ENCODE data around the gene DNAJC5.
A peak's percentile ranks its signal among the peaks of the same experiment; 100 is the strongest.

Gene DNAJC5

DNA sequence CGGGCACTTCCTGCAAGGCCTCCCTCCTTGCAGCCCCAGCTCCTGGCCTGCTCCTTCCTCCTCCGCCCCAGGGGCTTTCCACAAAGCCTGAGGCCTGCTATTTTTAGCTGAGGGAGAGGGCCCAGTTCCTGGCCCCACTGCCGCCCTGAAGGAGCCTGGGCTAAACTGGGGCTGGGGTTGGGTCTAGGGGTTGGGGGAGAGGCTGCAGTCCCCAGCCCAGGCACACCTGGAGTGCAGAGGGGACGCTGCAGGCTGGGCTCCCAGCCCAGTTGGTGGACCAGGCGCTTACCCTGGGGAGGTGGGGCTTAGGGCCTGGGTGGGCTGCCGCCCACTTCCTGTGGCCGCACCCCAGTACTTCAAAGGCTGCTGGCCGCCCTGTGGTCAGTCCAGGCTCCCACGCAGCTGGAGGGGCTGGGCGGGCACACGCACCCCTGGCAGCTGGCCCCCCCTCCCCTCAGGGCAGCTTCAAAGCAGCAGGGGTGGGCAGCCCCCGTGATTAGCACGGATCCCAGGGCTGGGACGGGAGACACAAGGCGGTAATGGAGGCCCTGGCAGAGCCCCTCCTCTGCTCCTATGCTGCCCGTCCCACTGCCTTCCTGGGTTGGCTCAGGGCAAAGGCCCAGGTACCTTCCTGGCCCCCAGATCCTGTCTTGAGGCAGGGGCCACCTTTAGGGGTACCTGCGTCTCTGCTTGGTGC lies 40.7 kb upstream of the DNAJC5 start:
- Histone ChIP-seq H3K27ac (ENCODE audit: insufficient read depth, low read depth, low read length, poor library complexity, severe bottlenecking) (no peak overlapping the region), H3K4me1 (ENCODE audit: control insufficient read depth, insufficient read depth, low read length) (peaks cover 37% of the 10 kb centered on the region), H3K9me3 (ENCODE audit: control insufficient read depth, low read length) (no peaks in the 10 kb centered on the region), H3K27me3 (ENCODE audit: control insufficient read depth, insufficient read depth, low read length, poor library complexity, severe bottlenecking) (no peaks in the 10 kb centered on the region), H3K4me3 (ENCODE audit: insufficient read depth, low read depth, low read length) (no peak overlapping the region), H3K36me3 (ENCODE audit: control insufficient read depth, insufficient read depth, low read length) (no peaks in the 10 kb centered on the region)
- WGBS, 2 experiments = 64 to 69% methylated on average over 17 of the region's 17 CpGs

DNA sequence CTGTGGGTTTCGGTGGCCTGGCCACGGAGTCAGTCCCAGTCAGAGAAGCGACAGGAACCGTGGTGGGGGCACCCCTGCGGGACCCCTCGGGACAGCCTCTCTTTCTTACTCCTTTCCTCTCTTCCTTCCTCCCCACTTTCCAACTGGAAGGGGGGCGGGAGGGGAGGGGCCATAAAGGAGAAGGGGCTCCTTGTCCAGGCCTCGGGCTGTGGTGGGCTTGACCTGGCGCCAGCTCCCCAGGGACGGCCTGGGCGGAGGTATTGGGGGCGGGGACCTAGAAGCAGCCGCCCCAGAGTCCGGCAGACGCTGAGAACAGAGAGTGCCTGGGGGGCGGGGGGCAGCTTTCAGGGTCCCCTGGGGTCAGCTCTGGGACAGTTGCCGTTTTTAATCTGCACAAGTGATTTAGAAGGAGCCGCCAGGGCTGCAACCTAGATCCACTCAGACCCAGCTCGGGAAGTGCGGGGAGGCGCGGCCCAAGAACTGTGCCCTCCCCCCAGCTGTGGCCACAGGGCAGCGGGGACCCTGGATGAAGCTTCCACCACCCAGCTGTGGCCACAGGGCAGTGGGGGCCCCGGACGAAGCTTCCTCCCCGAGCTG lies 40.1 kb upstream of the DNAJC5 start:
- peaks cover 40% of the 10 kb centered on the region for H3K4me1 ChIP-seq (ENCODE audit: control insufficient read depth, insufficient read depth, low read length)
- H3K27me3 ChIP-seq (ENCODE audit: control insufficient read depth, insufficient read depth, low read length, poor library complexity, severe bottlenecking) = no peaks in the 10 kb centered on the region
- no peaks in the 10 kb centered on the region for H3K36me3 ChIP-seq (ENCODE audit: control insufficient read depth, insufficient read depth, low read length)
- no peak overlapping the region for H3K27ac ChIP-seq (ENCODE audit: insufficient read depth, low read depth, low read length, poor library complexity, severe bottlenecking)
- WGBS, 2 experiments = 35 to 37% methylated on average over 25 to 26 of the region's 26 CpGs
- no peak overlapping the region for H3K4me3 ChIP-seq (ENCODE audit: insufficient read depth, low read depth, low read length)
- no peaks in the 10 kb centered on the region for H3K9me3 ChIP-seq (ENCODE audit: control insufficient read depth, low read length)

DNA sequence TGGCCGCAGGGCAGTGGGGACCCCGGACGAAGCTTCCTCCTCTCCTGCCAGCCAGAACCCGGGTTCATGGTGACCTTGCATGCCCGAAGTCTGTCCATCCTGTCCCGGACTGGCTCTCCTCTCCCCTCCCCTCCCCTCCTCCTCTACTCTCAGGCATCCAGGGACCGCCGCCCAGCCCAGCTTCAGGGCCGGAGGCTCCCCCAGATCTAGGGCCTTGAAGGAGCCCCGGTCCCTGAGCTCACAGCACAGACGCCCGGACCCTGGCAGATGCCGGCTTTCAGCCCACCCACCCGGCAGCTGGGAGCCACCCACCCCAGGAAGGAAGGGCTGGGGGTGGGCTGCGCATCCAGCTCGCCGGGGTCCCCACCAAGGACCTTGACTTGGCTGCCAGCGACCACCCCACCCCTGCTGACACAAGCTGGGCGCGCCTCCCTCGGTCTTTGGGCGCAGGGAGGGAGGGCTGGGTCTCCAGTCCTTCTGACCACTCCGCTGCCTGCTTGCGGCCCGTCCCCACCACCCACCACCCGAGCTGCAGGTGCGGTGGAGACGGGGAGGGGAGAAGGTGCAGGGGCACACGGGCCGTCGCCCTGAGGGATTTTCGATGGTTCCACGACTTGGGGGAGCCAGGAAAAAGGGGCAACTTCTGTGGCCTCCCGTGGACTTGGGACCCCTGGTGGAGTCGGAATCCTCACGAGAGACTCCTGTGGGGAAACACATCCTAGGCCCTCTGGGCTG lies 39.4 kb upstream of the DNAJC5 start:
- 57 to 59% methylated on average over 36 of the region's 36 CpGs for WGBS, 2 experiments
- Histone ChIP-seq H3K27ac (ENCODE audit: insufficient read depth, low read depth, low read length, poor library complexity, severe bottlenecking) (no peak overlapping the region), H3K4me1 (ENCODE audit: control insufficient read depth, insufficient read depth, low read length) (peaks cover 40% of the 10 kb centered on the region)

GRCh38 chr20:63856098-63856511 lies 38.8 kb upstream of the DNAJC5 start:
- H3K9me3 ChIP-seq (ENCODE audit: control insufficient read depth, low read length) = no peaks in the 10 kb centered on the region
- no peaks in the 10 kb centered on the region for H3K27me3 ChIP-seq (ENCODE audit: control insufficient read depth, insufficient read depth, low read length, poor library complexity, severe bottlenecking)
- H3K27ac ChIP-seq (ENCODE audit: insufficient read depth, low read depth, low read length, poor library complexity, severe bottlenecking) = no peak overlapping the region
- no peaks in the 10 kb centered on the region for H3K36me3 ChIP-seq (ENCODE audit: control insufficient read depth, insufficient read depth, low read length)
- H3K4me1 ChIP-seq (ENCODE audit: control insufficient read depth, insufficient read depth, low read length) = peaks cover 40% of the 10 kb centered on the region
- WGBS, 2 experiments = 62 to 63% methylated on average over 22 of the region's 22 CpGs
- H3K4me3 ChIP-seq (ENCODE audit: insufficient read depth, low read depth, low read length) = no peak overlapping the region

More for the DNA sequence above, 39.4 kb upstream of the DNAJC5 start:
- Histone ChIP-seq H3K9me3 (ENCODE audit: control insufficient read depth, low read length) (no peaks in the 10 kb centered on the region), H3K36me3 (ENCODE audit: control insufficient read depth, insufficient read depth, low read length) (no peaks in the 10 kb centered on the region), H3K4me3 (ENCODE audit: insufficient read depth, low read depth, low read length) (no peak overlapping the region), H3K27me3 (ENCODE audit: control insufficient read depth, insufficient read depth, low read length, poor library complexity, severe bottlenecking) (no peaks in the 10 kb centered on the region)

GRCh38 chr20:63857764-63858392 lies 37.0 kb upstream of the DNAJC5 start:
- Histone ChIP-seq H3K27ac (ENCODE audit: insufficient read depth, low read depth, low read length, poor library complexity, severe bottlenecking) (no peak overlapping the region), H3K27me3 (ENCODE audit: control insufficient read depth, insufficient read depth, low read length, poor library complexity, severe bottlenecking) (no peaks in the 10 kb centered on the region), H3K36me3 (ENCODE audit: control insufficient read depth, insufficient read depth, low read length) (no peaks in the 10 kb centered on the region), H3K4me1 (ENCODE audit: control insufficient read depth, insufficient read depth, low read length) (peaks cover 40% of the 10 kb centered on the region), H3K4me3 (ENCODE audit: insufficient read depth, low read depth, low read length) (no peak overlapping the region), H3K9me3 (ENCODE audit: control insufficient read depth, low read length) (no peaks in the 10 kb centered on the region)
- 69 to 70% methylated on average over 14 of the region's 14 CpGs for WGBS, 2 experiments

DNA sequence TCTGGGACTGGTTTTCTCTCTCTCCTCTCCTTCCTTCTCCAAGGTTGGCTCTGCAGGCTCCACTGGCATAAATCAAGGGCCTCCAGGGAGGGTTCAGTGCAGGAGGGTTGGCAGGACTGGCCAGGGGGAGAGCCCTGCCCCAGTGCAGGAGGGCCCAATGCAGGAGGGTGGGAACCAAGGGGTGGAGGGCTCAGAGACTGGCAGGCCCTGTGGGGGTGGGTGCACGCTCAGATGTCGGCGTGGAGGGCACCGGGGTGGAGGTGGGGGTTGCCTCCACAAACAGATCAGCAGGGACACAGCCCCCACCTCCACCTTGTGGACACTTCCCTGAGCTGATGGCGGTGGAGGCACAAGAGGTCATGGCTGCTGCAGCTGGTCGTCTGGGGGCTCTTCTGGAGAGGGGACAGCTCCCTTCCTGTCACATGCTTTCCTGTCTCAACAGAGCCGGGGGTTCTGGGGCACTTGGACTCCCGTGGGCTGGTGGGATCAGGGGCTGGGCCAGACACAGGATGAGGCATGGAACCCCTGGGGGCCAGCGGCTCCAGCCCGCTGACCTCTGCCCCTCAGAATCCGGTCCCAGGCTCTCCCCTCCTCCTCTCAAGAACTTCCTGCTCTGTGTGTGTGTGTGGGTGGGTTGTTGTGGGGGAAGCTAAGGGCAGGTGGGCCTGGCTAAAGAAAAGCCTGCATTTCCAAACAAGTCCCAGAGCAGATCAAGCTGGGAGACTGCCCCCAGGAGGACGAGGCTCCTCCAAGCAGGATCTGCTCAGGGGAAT lies 36.3 kb upstream of the DNAJC5 start:
- H3K9me3 ChIP-seq (ENCODE audit: control insufficient read depth, low read length) = no peaks in the 10 kb centered on the region
- no peaks in the 10 kb centered on the region for H3K36me3 ChIP-seq (ENCODE audit: control insufficient read depth, insufficient read depth, low read length)
- H3K27ac ChIP-seq (ENCODE audit: insufficient read depth, low read depth, low read length, poor library complexity, severe bottlenecking) = peak overlapping the region; percentile 55
- WGBS, 2 experiments = 13% methylated on average over 11 to 12 of the region's 12 CpGs
- no peaks in the 10 kb centered on the region for H3K27me3 ChIP-seq (ENCODE audit: control insufficient read depth, insufficient read depth, low read length, poor library complexity, severe bottlenecking)
- peaks cover 42% of the 10 kb centered on the region for H3K4me1 ChIP-seq (ENCODE audit: control insufficient read depth, insufficient read depth, low read length)
- H3K4me3 ChIP-seq (ENCODE audit: insufficient read depth, low read depth, low read length) = no peak overlapping the region

DNA sequence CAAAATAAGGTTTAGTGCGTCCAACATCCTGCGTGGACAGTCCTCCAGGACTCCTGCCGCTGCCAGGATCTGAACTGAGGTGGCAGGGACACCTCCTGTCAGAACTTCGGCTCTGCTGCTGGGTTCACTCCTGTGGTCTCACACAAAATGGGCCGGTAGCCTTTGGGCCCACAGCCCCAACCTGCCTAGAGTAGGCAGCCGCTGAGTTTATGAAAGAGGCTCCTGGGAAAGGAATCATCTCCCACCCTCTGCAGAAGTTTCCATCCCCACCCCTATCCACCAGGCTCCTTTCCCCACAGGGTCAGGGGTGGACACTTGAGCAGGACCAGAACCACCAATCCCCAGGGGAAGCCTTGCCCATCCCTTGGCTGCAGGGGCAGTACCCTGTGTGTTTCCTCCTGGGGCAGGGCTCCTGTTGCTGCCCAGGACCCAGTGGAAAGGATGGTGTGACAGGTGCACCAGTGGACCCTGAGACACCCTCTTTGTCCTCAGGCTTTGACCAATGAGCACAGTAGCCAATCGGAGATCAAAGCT lies 35.7 kb upstream of the DNAJC5 start:
- 66 to 69% methylated on average over 7 of the region's 7 CpGs for WGBS, 2 experiments
- Histone ChIP-seq H3K36me3 (ENCODE audit: control insufficient read depth, insufficient read depth, low read length) (no peaks in the 10 kb centered on the region), H3K4me1 (ENCODE audit: control insufficient read depth, insufficient read depth, low read length) (peaks cover 40% of the 10 kb centered on the region)

GRCh38 chr20:63860325-63861051 lies 34.4 kb upstream of the DNAJC5 start:
- WGBS, 2 experiments = 84% methylated on average over 17 of the region's 17 CpGs
- no peaks in the 10 kb centered on the region for H3K27me3 ChIP-seq (ENCODE audit: control insufficient read depth, insufficient read depth, low read length, poor library complexity, severe bottlenecking)
- no peak overlapping the region for H3K4me3 ChIP-seq (ENCODE audit: insufficient read depth, low read depth, low read length)
- H3K9me3 ChIP-seq (ENCODE audit: control insufficient read depth, low read length) = no peaks in the 10 kb centered on the region
- H3K4me1 ChIP-seq (ENCODE audit: control insufficient read depth, insufficient read depth, low read length) = peaks cover 28% of the 10 kb centered on the region
- no peak overlapping the region for H3K27ac ChIP-seq (ENCODE audit: insufficient read depth, low read depth, low read length, poor library complexity, severe bottlenecking)
- H3K36me3 ChIP-seq (ENCODE audit: control insufficient read depth, insufficient read depth, low read length) = no peaks in the 10 kb centered on the region

More for the DNA sequence above, 35.7 kb upstream of the DNAJC5 start:
- Histone ChIP-seq H3K9me3 (ENCODE audit: control insufficient read depth, low read length) (no peaks in the 10 kb centered on the region), H3K27ac (ENCODE audit: insufficient read depth, low read depth, low read length, poor library complexity, severe bottlenecking) (no peak overlapping the region), H3K27me3 (ENCODE audit: control insufficient read depth, insufficient read depth, low read length, poor library complexity, severe bottlenecking) (no peaks in the 10 kb centered on the region), H3K4me3 (ENCODE audit: insufficient read depth, low read depth, low read length) (no peak overlapping the region)

GRCh38 chr20:63861365-63861934 lies 33.5 kb upstream of the DNAJC5 start, which contains the start of gene ABHD16B:
ABHD16B (plus strand) TSS chr20:63861498; CDS start chr20:63861541, 43 bp downstream.
- no peaks in the 10 kb centered on the region for H3K9me3 ChIP-seq (ENCODE audit: control insufficient read depth, low read length)
- H3K4me1 ChIP-seq (ENCODE audit: control insufficient read depth, insufficient read depth, low read length) = peaks cover 30% of the 10 kb centered on the region
- no peaks in the 10 kb centered on the region for H3K27me3 ChIP-seq (ENCODE audit: control insufficient read depth, insufficient read depth, low read length, poor library complexity, severe bottlenecking)
- 95 to 96% methylated on average over 59 of the region's 59 CpGs for WGBS, 2 experiments
- no peak within 1 kb of the TSS for H3K27ac ChIP-seq (ENCODE audit: insufficient read depth, low read depth, low read length, poor library complexity, severe bottlenecking)
- no peak within 1 kb of the TSS for H3K4me3 ChIP-seq (ENCODE audit: insufficient read depth, low read depth, low read length)
- H3K36me3 ChIP-seq (ENCODE audit: control insufficient read depth, insufficient read depth, low read length) = no peaks in the 10 kb centered on the region

Measured in ectodermal cell (in vitro differentiated cells).